ENCODE data around the gene RNF38. TPM values are rescaled to one million over a fixed set of nuclear protein-coding genes. Genes with fewer than 3 reads are reported as not detected.

Gene RNF38
- total and polyA plus RNA-seq, 2 experiments from 2014 or later = 6.7 to 16.5 TPM

DNA sequence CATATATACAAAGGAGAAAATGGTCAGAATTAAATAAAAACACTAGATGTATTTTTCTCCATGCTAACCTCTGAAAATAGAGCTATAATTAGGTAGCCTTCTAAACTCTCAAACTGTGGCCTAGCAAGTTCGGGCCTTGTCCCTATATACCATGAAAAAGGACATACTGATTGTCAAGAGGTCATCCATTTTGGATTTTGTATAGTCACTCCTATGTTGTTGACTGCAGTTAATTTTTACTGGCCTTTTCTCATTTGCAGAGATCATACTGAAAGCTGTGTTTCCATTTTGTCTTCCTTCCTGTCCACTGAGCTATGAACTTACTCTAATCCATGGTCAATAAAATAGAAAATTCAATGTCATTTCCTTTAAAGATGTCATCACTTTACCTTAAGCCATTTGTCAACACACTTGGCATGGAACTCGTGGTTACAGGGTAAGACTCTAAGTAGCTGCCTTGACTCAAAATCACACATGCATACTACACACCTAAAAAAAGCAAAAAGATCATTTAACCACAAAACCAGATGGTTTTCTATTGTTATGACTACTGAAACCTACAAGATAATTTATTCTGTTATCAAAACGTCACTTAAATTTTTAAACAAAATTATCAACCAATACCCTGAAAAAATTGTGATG lies 58.0 kb downstream of the RNF38 start:
- Histone ChIP-seq H3K9ac (no peak overlapping the region), H3K27me3 (replicated peaks; ENCODE audit: insufficient read depth) (no peaks in the 10 kb centered on the region), H3K27ac (no peak overlapping the region), H3K79me2 (ENCODE audit: insufficient read depth) (no peaks in the 10 kb centered on the region), H4K20me1 (ENCODE audit: insufficient read depth) (no peaks in the 10 kb centered on the region), H3K9me2 (ENCODE audit: insufficient read depth) (no peaks in the 10 kb centered on the region), H3K4me1 (ENCODE audit: insufficient read depth) (no peaks in the 10 kb centered on the region), H2AFZ (no peak overlapping the region), H3K36me3 (ENCODE audit: low read depth) (peaks cover 83% of the 10 kb centered on the region), H3K4me3 (no peak overlapping the region), H3K9me3 (ENCODE audit: low read depth) (no peaks in the 10 kb centered on the region), H3F3A (ENCODE audit: insufficient read depth) (0 out of 2 replicates have a peak, but pooled peaks cover 3% of the 10 kb centered on the region), H3K4me2 (ENCODE audit: unreplicated experiment) (no peak overlapping the region)
- WGBS, 2 experiments (ENCODE audit: low coverage in 1 of 2, low lambda C conversion rate in 2 of 2, missing lambda C conversion rate in 2 of 2) = 83% methylated on average over 3 of the region's 3 CpGs
- no peak for DNase-seq
- TF ChIP-seq EZH2 (IDR thresholded peaks at IDR 0.05; ENCODE audit: insufficient read depth, poor library complexity, severe bottlenecking) (no peak), EZH2phosphoT487 (IDR thresholded peaks at IDR 0.05; ENCODE audit: insufficient read depth, low read depth) (no peak)
- in situ Hi-C loops (cut with MboI) = no loop called here

- H3K36me3 ChIP-seq (ENCODE audit: low read depth) = peaks cover 72% of the 10 kb centered on the region
- DNase-seq = no peak
- no peaks in the 10 kb centered on the region for H3K4me1 ChIP-seq (ENCODE audit: insufficient read depth)
- TF ChIP-seq EZH2phosphoT487 (IDR thresholded peaks at IDR 0.05; ENCODE audit: insufficient read depth, low read depth) (no peak), EZH2 (IDR thresholded peaks at IDR 0.05; ENCODE audit: insufficient read depth, poor library complexity, severe bottlenecking) (no peak)
- H3K27me3 ChIP-seq (replicated peaks; ENCODE audit: insufficient read depth) = no peaks in the 10 kb centered on the region
- no peaks in the 10 kb centered on the region for H3K9me3 ChIP-seq (ENCODE audit: low read depth)
- no peak overlapping the region for H3K4me2 ChIP-seq (ENCODE audit: unreplicated experiment)
- H3K9ac ChIP-seq = no peak overlapping the region
- H3K9me2 ChIP-seq (ENCODE audit: insufficient read depth) = no peaks in the 10 kb centered on the region
- no peaks in the 10 kb centered on the region for H3K79me2 ChIP-seq (ENCODE audit: insufficient read depth)
- no peaks in the 10 kb centered on the region for H4K20me1 ChIP-seq (ENCODE audit: insufficient read depth)
- H3K4me3 ChIP-seq = no peak overlapping the region
- 97 to 100% methylated on average over 1 of the region's 1 CpG for WGBS, 2 experiments (ENCODE audit: low coverage in 1 of 2, low lambda C conversion rate in 2 of 2, missing lambda C conversion rate in 2 of 2)
- no peak overlapping the region for H3K27ac ChIP-seq
- in situ Hi-C loops (cut with MboI) = loop anchor here (10.0 kb wide), 1 partner anchor 93 kb away; no protein-coding TSS in a partner anchor
- peaks cover 15% of the 10 kb centered on the region for H3F3A ChIP-seq (ENCODE audit: insufficient read depth)
- H2AFZ ChIP-seq = no peak overlapping the region
Observed at GRCh38 chr9:36337865-36338264, 62.2 kb downstream of the RNF38 start.

- H4K20me1 ChIP-seq (ENCODE audit: insufficient read depth) = no peaks in the 10 kb centered on the region
- H3F3A ChIP-seq (ENCODE audit: insufficient read depth) = peaks cover 21% of the 10 kb centered on the region
- no peaks in the 10 kb centered on the region for H3K27me3 ChIP-seq (replicated peaks; ENCODE audit: insufficient read depth)
- TF ChIP-seq EZH2phosphoT487 (IDR thresholded peaks at IDR 0.05; ENCODE audit: insufficient read depth, low read depth) = no peak
- H3K9me3 ChIP-seq (ENCODE audit: low read depth) = no peaks in the 10 kb centered on the region
- no peak overlapping the region for H3K27ac ChIP-seq
- H3K9ac ChIP-seq = no peak overlapping the region
- DNase-seq = no peak
- no peak overlapping the region for H3K4me2 ChIP-seq (ENCODE audit: unreplicated experiment)
- H3K36me3 ChIP-seq (ENCODE audit: low read depth) = peaks cover 63% of the 10 kb centered on the region
- no peaks in the 10 kb centered on the region for H3K9me2 ChIP-seq (ENCODE audit: insufficient read depth)
- H3K79me2 ChIP-seq (ENCODE audit: insufficient read depth) = no peaks in the 10 kb centered on the region
- no peak overlapping the region for H2AFZ ChIP-seq
- H3K4me1 ChIP-seq (ENCODE audit: insufficient read depth) = peaks cover 8% of the 10 kb centered on the region
- H3K4me3 ChIP-seq = no peak overlapping the region
- WGBS, 2 experiments (ENCODE audit: low coverage in 1 of 2, low lambda C conversion rate in 2 of 2, missing lambda C conversion rate in 2 of 2) = 97 to 98% methylated on average over 2 of the region's 2 CpGs
- in situ Hi-C loops (cut with MboI) = loop anchor here (10.0 kb wide), 1 partner anchor 92 kb away; no protein-coding TSS in a partner anchor
Observed at GRCh38 chr9:36337002-36337401, 63.1 kb downstream of the RNF38 start.

DNA sequence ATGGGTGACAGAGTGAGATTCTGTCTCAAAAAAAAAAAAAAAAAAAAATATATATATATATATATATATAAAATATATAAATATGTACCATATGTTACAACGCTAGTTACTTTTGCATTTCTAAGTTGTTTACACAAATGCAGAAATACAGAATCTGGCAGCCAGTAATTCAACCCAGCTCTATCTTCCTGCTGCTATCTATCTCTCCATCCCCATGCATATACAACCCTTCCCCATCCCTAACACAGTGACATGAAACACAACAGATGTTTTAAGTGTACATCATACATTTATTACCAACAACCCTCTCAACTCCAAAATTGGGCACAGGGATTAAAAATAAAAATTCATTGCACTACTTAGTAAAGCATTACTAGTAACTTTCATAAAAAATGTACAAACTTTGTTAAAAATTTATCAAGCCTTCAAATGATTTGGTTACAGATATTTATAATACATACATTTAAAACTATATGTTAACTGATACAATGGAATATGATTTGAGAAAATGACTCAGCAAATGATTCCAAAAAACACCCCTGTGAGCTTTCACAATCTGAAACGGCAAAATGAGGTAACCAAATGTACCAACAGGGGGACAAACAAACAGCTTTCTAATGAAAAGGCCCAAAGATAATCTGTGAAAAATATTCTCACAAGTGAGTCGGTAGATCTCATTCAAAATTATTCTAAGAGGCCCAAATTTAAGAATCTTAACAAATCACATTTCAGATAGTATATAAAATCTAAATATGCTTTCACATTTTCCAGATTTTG lies 63.8 kb downstream of the RNF38 start:
- in situ Hi-C loops (cut with MboI) = loop anchor here (10.0 kb wide), 1 partner anchor 92 kb away; no protein-coding TSS in a partner anchor
- no peak overlapping the region for H3K9ac ChIP-seq
- no peak overlapping the region for H3K4me2 ChIP-seq (ENCODE audit: unreplicated experiment)
- TF ChIP-seq EZH2phosphoT487 (IDR thresholded peaks at IDR 0.05; ENCODE audit: insufficient read depth, low read depth) (no peak), EZH2 (IDR thresholded peaks at IDR 0.05; ENCODE audit: insufficient read depth, poor library complexity, severe bottlenecking) (no peak)
- H3K4me1 ChIP-seq (ENCODE audit: insufficient read depth) = peaks cover 13% of the 10 kb centered on the region
- H3K36me3 ChIP-seq (ENCODE audit: low read depth) = peaks cover 56% of the 10 kb centered on the region
- no peaks in the 10 kb centered on the region for H3K9me2 ChIP-seq (ENCODE audit: insufficient read depth)
- no peak overlapping the region for H3K4me3 ChIP-seq
- H3F3A ChIP-seq (ENCODE audit: insufficient read depth) = peaks cover 28% of the 10 kb centered on the region
- WGBS, 2 experiments (ENCODE audit: low coverage in 1 of 2, low lambda C conversion rate in 2 of 2, missing lambda C conversion rate in 2 of 2) = 82 to 92% methylated on average over 3 of the region's 3 CpGs
- no peaks in the 10 kb centered on the region for H3K9me3 ChIP-seq (ENCODE audit: low read depth)
- no peaks in the 10 kb centered on the region for H4K20me1 ChIP-seq (ENCODE audit: insufficient read depth)
- peak; percentile 29 for DNase-seq
- no peak overlapping the region for H3K27ac ChIP-seq
- no peak overlapping the region for H2AFZ ChIP-seq
- H3K27me3 ChIP-seq (replicated peaks; ENCODE audit: insufficient read depth) = no peaks in the 10 kb centered on the region
- no peaks in the 10 kb centered on the region for H3K79me2 ChIP-seq (ENCODE audit: insufficient read depth)
